K562 (cell line): ENCODE data around the gene SLC29A2. TPM values are rescaled to one million over a fixed set of nuclear protein-coding genes. Genes with fewer than 3 reads are reported as not detected.

Experiments
- ATF4 ChIP-seq: fragments of 450-650 bp; formaldehyde crosslinking; IDR thresholded peaks from 2 replicates; pipeline ENCODE4 v1.4.0; 2022; ENCODE audit warnings: mild to moderate bottlenecking, moderate library complexity
- BCLAF1 ChIP-seq, 2 experiments: fragments of 450-650 bp in 1 of 2; IDR thresholded peaks; 2 replicates each; pipeline ENCODE4 v1.6.1; 2011 to 2017; ENCODE audit warnings: low read depth in 2 of 2, antibody characterized with exemption in 1 of 2, borderline replicate concordance in 1 of 2, low read length in 1 of 2, mild to moderate bottlenecking in 1 of 2, mixed read lengths in 1 of 2; ENCODE audit not compliant: control insufficient read depth in 1 of 2
- BDP1 ChIP-seq: IDR thresholded peaks from 3 replicates; pipeline ENCODE4 v1.6.1; 2011; ENCODE audit not compliant: insufficient read length, insufficient read depth
- CCNT2 ChIP-seq: IDR thresholded peaks from 2 replicates; pipeline ENCODE4 v1.6.1; 2011; ENCODE audit warnings: borderline replicate concordance, low read depth, mild to moderate bottlenecking, moderate library complexity, mixed read lengths, low read length; ENCODE audit not compliant: insufficient read length; ENCODE audit errors: extremely low read depth
- CHAMP1 ChIP-seq: fragments of 450-650 bp; IDR thresholded peaks from 2 replicates; pipeline ENCODE4 v1.6.1; 2016; ENCODE audit warnings: mild to moderate bottlenecking
- CREM ChIP-seq: IDR thresholded peaks from 2 replicates; pipeline ENCODE4 v1.6.1; 2014; ENCODE audit warnings: antibody characterized with exemption, low read depth
- DPF2 ChIP-seq: fragments of 450-650 bp; IDR thresholded peaks from 2 replicates; pipeline ENCODE4 v1.6.1; 2016
- ELK3 ChIP-seq: fragments of 450-650 bp; formaldehyde crosslinking; IDR thresholded peaks from 2 replicates; pipeline ENCODE4 v1.4.0; 2020; ENCODE audit warnings: mild to moderate bottlenecking
- FUS ChIP-seq: fragments of 200-400 bp; formaldehyde crosslinking; optimal IDR thresholded peaks from 2 replicates; pipeline ENCODE3; 2017; ENCODE audit warnings: low read depth, low read length
- L3MBTL2 ChIP-seq: fragments of 450-650 bp; IDR thresholded peaks from 2 replicates; pipeline ENCODE4 v1.6.1; 2016; ENCODE audit warnings: mild to moderate bottlenecking, moderate library complexity
- MAFG ChIP-seq: fragments of 450-650 bp; conservative IDR thresholded peaks from 2 replicates; pipeline ENCODE4 v1.6.1; 2016; ENCODE audit warnings: missing genetic modification characterization, missing compliant biosample characterization
- MCM3 ChIP-seq: fragments of 450-650 bp; IDR thresholded peaks from 2 replicates; pipeline ENCODE4 v1.6.1; 2016
- MTF1 ChIP-seq: fragments of 250-450 bp; sonication (Bioruptor Pico); IDR thresholded peaks from 2 replicates; pipeline ENCODE4 v1.9.0; 2021; ENCODE audit warnings: moderate library complexity, mild to moderate bottlenecking, inconsistent platforms, borderline replicate concordance
- MXD1 ChIP-seq: fragments of 250-450 bp; sonication (Bioruptor Pico); IDR thresholded peaks from 2 replicates; pipeline ENCODE4 v1.8.0; 2021; ENCODE audit warnings: borderline replicate concordance, mild to moderate bottlenecking, moderate library complexity; ENCODE audit not compliant: poor library complexity, severe bottlenecking
- NONO ChIP-seq, 2 experiments: fragments of 200-400 bp in 1 of 2; fragments of 450-650 bp in 1 of 2; formaldehyde crosslinking in 1 of 2; IDR thresholded peaks; 2 replicates each; pipeline ENCODE4 v1.6.1; 2017; ENCODE audit warnings: low read depth in 2 of 2, mild to moderate bottlenecking in 2 of 2, moderate library complexity in 2 of 2, low read length in 1 of 2
- NR2F6 ChIP-seq: fragments of 450-650 bp; formaldehyde crosslinking; IDR thresholded peaks from 2 replicates; pipeline ENCODE4 v1.4.0; 2020; ENCODE audit warnings: mild to moderate bottlenecking
- RNF2 ChIP-seq: sonication (generic); IDR thresholded peaks from 2 replicates; pipeline ENCODE4 v1.6.1; 2016
- SP2 ChIP-seq: IDR thresholded peaks from 2 replicates; pipeline ENCODE4 v1.6.1; 2011; ENCODE audit warnings: mild to moderate bottlenecking, low read depth, low read length, moderate library complexity; ENCODE audit not compliant: poor library complexity, severe bottlenecking; ENCODE audit errors: extremely low read depth
- SUPT5H ChIP-seq: fragments of 450-650 bp; IDR thresholded peaks from 2 replicates; pipeline ENCODE4 v1.6.1; 2016
- XRCC3 ChIP-seq: fragments of 450-650 bp; IDR thresholded peaks from 2 replicates; pipeline ENCODE4 v1.6.1; 2017; ENCODE audit warnings: mild to moderate bottlenecking, moderate library complexity
- ZKSCAN1 ChIP-seq: fragments of 150-350 bp; IDR thresholded peaks from 2 replicates; pipeline ENCODE4 v1.6.1; 2016; ENCODE audit warnings: low read depth, low read length
- polyA plus RNA-seq, 8 experiments: library from polyadenylated mRNA; depleted of rRNA in 4 of 8; stranded (reverse) in 5 of 8; unstranded in 3 of 8; fragments of >200 nt; fragmentation: Nextera tagmentation in 2 of 8; fragmentation: Illumina TruSeq in 1 of 8; extraction: Ambion mirVana in 2 of 8; extraction: Trizol in 1 of 8; gene quantifications; 2 replicates each; pipeline versions ENCODE4 v1.2.1 to v1.2.3, GENCODE V29; 2011 to 2014; ENCODE audit warnings: inconsistent platforms in 1 of 8, missing spikeins in 1 of 8
- total RNA-seq, 7 experiments: library from RNA; depleted of rRNA in 6 of 7; stranded (reverse); fragments of >200 nt in 6 of 7; fragmentation: Illumina TruSeq in 2 of 7; extraction: Trizol in 2 of 7; gene quantifications; 2 replicates each; pipeline versions ENCODE4 v1.2.1 to v1.2.3, GENCODE V29; 2011 to 2021; ENCODE audit warnings: low replicate concordance in 1 of 7

Gene SLC29A2
- total and polyA plus RNA-seq, 9 of the 15 experiments (the other 6 are each of a cell fraction or from before 2014, with no cell fraction given): 2.4 to 48.6 (median 14.2) TPM

- TF ChIP-seq XRCC3 (no peak), CCNT2 (peak; percentile 70), DPF2 (no peak), MAFG (tag) (no peak), CREM (peak; percentile 100), RNF2 (no peak), SP2 (no peak), FUS (no peak), BCLAF1 (IDR thresholded peaks at IDR 0.05; ENCODE audit: borderline replicate concordance in 1 of 2, control insufficient read depth in 1 of 2, low read depth in 2 of 2, low read length in 1 of 2) (no peak), ATF4 (no peak), ZKSCAN1 (no peak), SUPT5H (peak; percentile 88), CHAMP1 (no peak), ELK3 (CRISPR knock-in tag) (no peak), NR2F6 (CRISPR knock-in tag) (no peak), MXD1 (no peak), NONO (IDR thresholded peaks at IDR 0.05; ENCODE audit: low read depth in 2 of 2, low read length in 1 of 2) (no peak), BDP1 (no peak), MTF1 (CRISPR knock-in tag) (no peak), L3MBTL2 (peak; percentile 61), MCM3 (no peak)
Measured at GRCh38 chr11:66344550-66345315, 26.8 kb downstream of the SLC29A2 start, which contains the start of gene BRMS1 (continued).
